Liver (tissue), 9 donors: Measurements from ENCODE around the gene PARD3. TPM values are rescaled to one million over a fixed set of nuclear protein-coding genes. Genes with fewer than 3 reads are reported as not detected.

Source experiments
- DNase-seq: peaks from one replicate; pipeline ENCODE4 v3.0.0-alpha.2; 2017; ENCODE audit warnings: low spot score
- H3K27ac ChIP-seq, 2 donors: one replicate each; pipeline ENCODE4 v1.7.0; 2013; ENCODE audit warnings: inconsistent platforms in 2 of 2, low read length in 2 of 2, control low read depth in 1 of 2, low read depth in 1 of 2, mild to moderate bottlenecking in 1 of 2
- H3K27me3 ChIP-seq, 4 donors: one replicate each; pipeline versions ENCODE4 v1.6.1 to v1.7.0; 2013; ENCODE audit warnings: low read length in 3 of 4, inconsistent platforms in 1 of 4, mild to moderate bottlenecking in 1 of 4, moderate library complexity in 1 of 4; ENCODE audit not compliant: control insufficient read depth in 4 of 4, insufficient read depth in 4 of 4
- H3K36me3 ChIP-seq, 4 donors: one replicate each; pipeline versions ENCODE4 v1.6.1 to v1.7.0; 2013; ENCODE audit warnings: low read length in 3 of 4, mild to moderate bottlenecking in 3 of 4, low read depth in 1 of 4, moderate library complexity in 1 of 4; ENCODE audit not compliant: control insufficient read depth in 4 of 4, insufficient read depth in 3 of 4
- H3K4me1 ChIP-seq, 4 donors: one replicate each; pipeline versions ENCODE4 v1.6.1 to v1.7.0; 2013; ENCODE audit warnings: low read length in 3 of 4, mild to moderate bottlenecking in 3 of 4, moderate library complexity in 1 of 4; ENCODE audit not compliant: control insufficient read depth in 4 of 4, insufficient read depth in 4 of 4
- H3K4me3 ChIP-seq, 3 donors: one replicate each; pipeline versions ENCODE4 v1.6.1 to v1.7.0; 2013; ENCODE audit warnings: low read length in 3 of 3, control low read depth in 1 of 3, low read depth in 1 of 3, mild to moderate bottlenecking in 1 of 3
- H3K9ac ChIP-seq, 2 donors: one replicate each; pipeline ENCODE4 v1.7.0; 2013; ENCODE audit warnings: low read length in 2 of 2, mild to moderate bottlenecking in 2 of 2, moderate library complexity in 2 of 2, control low read depth in 1 of 2, low read depth in 1 of 2
- H3K9me3 ChIP-seq, 4 donors: one replicate each; pipeline versions ENCODE4 v1.6.1 to v1.7.0; 2013; ENCODE audit warnings: low read length in 3 of 4; ENCODE audit not compliant: control insufficient read depth in 4 of 4
- CTCF ChIP-seq: fragments of 150-350 bp; IDR thresholded peaks from 2 replicates; pipeline ENCODE4 v1.5.1; 2017; ENCODE audit warnings: improper control_type of control experiment, low read depth, low read length; ENCODE audit not compliant: missing input control
- EGR1 ChIP-seq, 2 donors: IDR thresholded peaks; 2 replicates each; pipeline ENCODE4 v1.6.1; 2016 to 2018; ENCODE audit warnings: antibody characterized with exemption in 2 of 2, low read depth in 2 of 2
- FOXA1 ChIP-seq: IDR thresholded peaks from 2 replicates; pipeline ENCODE4 v1.6.1; 2016; ENCODE audit warnings: antibody characterized with exemption
- FOXA2 ChIP-seq: IDR thresholded peaks from 2 replicates; pipeline ENCODE4 v1.6.1; 2016; ENCODE audit warnings: antibody characterized with exemption
- GABPA ChIP-seq, 2 donors: IDR thresholded peaks in 1 of 2; conservative IDR thresholded peaks in 1 of 2; 2 replicates each; pipeline ENCODE4 v1.6.1; 2016; ENCODE audit warnings: antibody characterized with exemption in 2 of 2, mild to moderate bottlenecking in 1 of 2, moderate library complexity in 1 of 2
- HNF4A ChIP-seq, 2 donors: conservative IDR thresholded peaks; 2 replicates each; pipeline ENCODE4 v1.6.1; 2016; ENCODE audit warnings: antibody characterized with exemption in 2 of 2, mild to moderate bottlenecking in 2 of 2
- HNF4G ChIP-seq: IDR thresholded peaks from 2 replicates; pipeline ENCODE4 v1.6.1; 2016; ENCODE audit warnings: antibody characterized with exemption
- MAX ChIP-seq: IDR thresholded peaks from 2 replicates; pipeline ENCODE4 v1.6.1; 2016; ENCODE audit warnings: antibody characterized with exemption
- NR2F2 ChIP-seq: IDR thresholded peaks from 2 replicates; pipeline ENCODE4 v1.6.1; 2016; ENCODE audit warnings: antibody characterized with exemption
- RAD21 ChIP-seq, 2 donors: IDR thresholded peaks; 2 replicates each; pipeline ENCODE4 v1.6.1; 2016; ENCODE audit warnings: antibody characterized with exemption in 2 of 2, mild to moderate bottlenecking in 2 of 2
- REST ChIP-seq: IDR thresholded peaks from 2 replicates; pipeline ENCODE4 v1.6.1; 2016; ENCODE audit warnings: antibody characterized with exemption, mild to moderate bottlenecking
- RXRA ChIP-seq, 2 donors: IDR thresholded peaks; 2 replicates each; pipeline ENCODE4 v1.6.1; 2017 to 2018; ENCODE audit warnings: antibody characterized with exemption in 2 of 2, mild to moderate bottlenecking in 1 of 2
- SP1 ChIP-seq: IDR thresholded peaks from 2 replicates; pipeline ENCODE4 v1.6.1; 2018; ENCODE audit warnings: antibody characterized with exemption, mild to moderate bottlenecking
- YY1 ChIP-seq: IDR thresholded peaks from 2 replicates; pipeline ENCODE4 v1.6.1; 2016; ENCODE audit warnings: antibody characterized with exemption, mild to moderate bottlenecking
- ZBTB33 ChIP-seq: IDR thresholded peaks from 2 replicates; pipeline ENCODE4 v1.6.1; 2016; ENCODE audit warnings: antibody characterized with exemption
- WGBS: extraction: QIAGEN DNeasy Blood & Tissue Kit; methylation state at CpG from one replicate; pipeline ENCODE4 v1.1.7; 2013; 5-methylcytosine and 5-hydroxymethylcytosine counted together
- polyA plus RNA-seq, 2 donors: library from polyadenylated mRNA; stranded (reverse) in 1 of 2; unstranded in 1 of 2; fragments of 200-250 nt in 1 of 2; fragments of >200 nt in 1 of 2; fragmentation: Nextera tagmentation in 1 of 2; extraction: Ambion mirVana in 1 of 2; gene quantifications; one replicate each; pipeline versions ENCODE4 v1.2.1 to v1.2.3, GENCODE V29; 2013 to 2015
- total RNA-seq, 2 donors: library from RNA; depleted of rRNA; stranded (reverse); fragments of >200 nt; gene quantifications; one replicate each; pipeline ENCODE4 v1.2.3, GENCODE V29; 2014
- donor health status: healthy.
- donor health status: healthy.
- donor health status: healthy.
- donor health status: healthy.
- donor health status: healthy.

PARD3 gene
- total and polyA plus RNA-seq, 4 donors: 12.3 to 43.8 (median 13.5) TPM

- TF ChIP-seq FOXA2: no peak
- no peak for DNase-seq
- Histone ChIP-seq H3K27ac (no peak overlapping the region), H3K4me3 (no peak overlapping the region), H3K27me3 (no peaks in the 10 kb centered on the region), H3K36me3 (no peaks in the 10 kb centered on the region), H3K9ac (no peak overlapping the region), H3K4me1 (no peaks in the 10 kb centered on the region), H3K9me3 (no peaks in the 10 kb centered on the region)
These were observed 560.5 kb downstream of the PARD3 start for GRCh38 chr10:34254596-34254995.

GRCh38 chr10:34252111-34252510 is 563.0 kb downstream of the PARD3 start:
- no peak for DNase-seq
- Histone ChIP-seq H3K9me3 (no peaks in the 10 kb centered on the region), H3K4me3 (no peak overlapping the region), H3K27me3 (no peaks in the 10 kb centered on the region), H3K4me1 (no peaks in the 10 kb centered on the region), H3K9ac (no peak overlapping the region), H3K27ac (no peak overlapping the region), H3K36me3 (no peaks in the 10 kb centered on the region)
- WGBS: 81% methylated on average over 7 of the region's 7 CpGs
- TF ChIP-seq ZBTB33: no peak
- no peak for TF ChIP-seq HNF4A (conservative IDR thresholded peaks at IDR 0.05)
- TF ChIP-seq MAX: no peak
- no peak for TF ChIP-seq GABPA (IDR thresholded peaks at IDR 0.05 in 1 of 2, conservative IDR thresholded peaks at IDR 0.05 in 1 of 2)
- TF ChIP-seq EGR1 (IDR thresholded peaks at IDR 0.05; ENCODE audit: low read depth in 2 of 2): no peak
- TF ChIP-seq CTCF: no peak
- TF ChIP-seq HNF4G: no peak
- TF ChIP-seq FOXA2: no peak

GRCh38 chr10:34251177-34251576 is 563.9 kb downstream of the PARD3 start:
- WGBS: 93% methylated on average over 4 of the region's 4 CpGs
- Histone ChIP-seq H3K36me3 (no peaks in the 10 kb centered on the region), H3K4me1 (no peaks in the 10 kb centered on the region), H3K9me3 (no peaks in the 10 kb centered on the region), H3K27ac (no peak overlapping the region), H3K4me3 (no peak overlapping the region), H3K27me3 (no peaks in the 10 kb centered on the region), H3K9ac (no peak overlapping the region)
- DNase-seq: no peak
- TF ChIP-seq SP1 (no peak), RAD21 (IDR thresholded peaks at IDR 0.05) (no peak), REST (no peak), RXRA (IDR thresholded peaks at IDR 0.05) (no peak), MAX (no peak), HNF4G (no peak), HNF4A (conservative IDR thresholded peaks at IDR 0.05) (no peak), YY1 (no peak), FOXA1 (no peak), NR2F2 (no peak)
